Colonic mucosa (tissue), 4 donors: Measurements from ENCODE around the gene DTX1. TPM values are rescaled to one million over a fixed set of nuclear protein-coding genes. Genes with fewer than 3 reads are reported as not detected.
A peak's percentile ranks its signal among the peaks of the same experiment; 100 is the strongest.

Experiments
- DNase-seq: peaks from one replicate; pipeline ENCODE4 v3.0.0-alpha.2; 2020
- H3K27ac ChIP-seq: fragments of 200-600 bp; one replicate; pipeline ENCODE4 v1.8.0; 2021
- H3K27me3 ChIP-seq: fragments of 200-600 bp; one replicate; pipeline ENCODE4 v1.8.0; 2021
- H3K36me3 ChIP-seq: fragments of 200-600 bp; one replicate; pipeline ENCODE4 v1.8.0; 2021
- H3K4me1 ChIP-seq: fragments of 200-600 bp; one replicate; pipeline ENCODE4 v1.8.0; 2021; ENCODE audit warnings: mild to moderate bottlenecking
- H3K4me3 ChIP-seq: fragments of 200-600 bp; one replicate; pipeline ENCODE4 v1.8.0; 2021
- H3K9ac ChIP-seq, 2 donors: one replicate each; pipeline ENCODE4 v1.7.0; 2013; ENCODE audit warnings: control low read depth in 2 of 2, low read depth in 2 of 2, low read length in 2 of 2
- H3K9me3 ChIP-seq: fragments of 200-600 bp; one replicate; pipeline ENCODE4 v1.8.0; 2021
- intact Hi-C: fragments of 100-400 bp; cut with DNase I; formaldehyde crosslinking; loops from one replicate; pipeline ENCODE4 v1.14.1; 2022
- total RNA-seq, 2 donors: library from RNA; stranded (reverse); fragmentation: NEBNext Ultra II Directional in 1 of 2; extraction: Animal tissue kit (Norgen Biotek cat#: 25700) in 1 of 2; gene quantifications; one replicate each; pipeline ENCODE4 v1.2.1, GENCODE V29; 2021
- TF ChIP-seq, protein P1 (sequence below): fragments of 200-600 bp; IDR thresholded peaks from one replicate; pipeline ENCODE4 v1.8.0; 2022; ENCODE audit warnings: antibody characterized with exemption, mild to moderate bottlenecking
- donor health status: healthy.
- donor health status: DM: no; HTN: no; CAD: no.
- donor health status: DM: no; HTN: no; CAD: no.

The DTX1 gene
- total RNA-seq, 2 donors from 2014 or later = 0.82 to 1.3 TPM

GRCh38 chr12:113019025-113019424 lies 37.5 kb upstream of the DTX1 start:
- Histone ChIP-seq H3K27me3 (no peaks in the 10 kb centered on the region), H3K4me3 (no peak overlapping the region), H3K9me3 (no peaks in the 10 kb centered on the region), H3K36me3 (no peaks in the 10 kb centered on the region), H3K27ac (no peak overlapping the region), H3K4me1 (no peaks in the 10 kb centered on the region), H3K9ac (no peak overlapping the region)
- intact Hi-C loops = no loop called here
- TF ChIP-seq, protein P1, sequence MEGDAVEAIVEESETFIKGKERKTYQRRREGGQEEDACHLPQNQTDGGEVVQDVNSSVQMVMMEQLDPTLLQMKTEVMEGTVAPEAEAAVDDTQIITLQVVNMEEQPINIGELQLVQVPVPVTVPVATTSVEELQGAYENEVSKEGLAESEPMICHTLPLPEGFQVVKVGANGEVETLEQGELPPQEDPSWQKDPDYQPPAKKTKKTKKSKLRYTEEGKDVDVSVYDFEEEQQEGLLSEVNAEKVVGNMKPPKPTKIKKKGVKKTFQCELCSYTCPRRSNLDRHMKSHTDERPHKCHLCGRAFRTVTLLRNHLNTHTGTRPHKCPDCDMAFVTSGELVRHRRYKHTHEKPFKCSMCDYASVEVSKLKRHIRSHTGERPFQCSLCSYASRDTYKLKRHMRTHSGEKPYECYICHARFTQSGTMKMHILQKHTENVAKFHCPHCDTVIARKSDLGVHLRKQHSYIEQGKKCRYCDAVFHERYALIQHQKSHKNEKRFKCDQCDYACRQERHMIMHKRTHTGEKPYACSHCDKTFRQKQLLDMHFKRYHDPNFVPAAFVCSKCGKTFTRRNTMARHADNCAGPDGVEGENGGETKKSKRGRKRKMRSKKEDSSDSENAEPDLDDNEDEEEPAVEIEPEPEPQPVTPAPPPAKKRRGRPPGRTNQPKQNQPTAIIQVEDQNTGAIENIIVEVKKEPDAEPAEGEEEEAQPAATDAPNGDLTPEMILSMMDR = no peak
- DNase-seq = no peak

- H3K27me3 ChIP-seq = no peaks in the 10 kb centered on the region
- H3K4me3 ChIP-seq = no peak overlapping the region
- no peak overlapping the region for H3K9ac ChIP-seq
- no peak overlapping the region for H3K27ac ChIP-seq
- no peak for DNase-seq
- H3K9me3 ChIP-seq = no peaks in the 10 kb centered on the region
- TF ChIP-seq, protein P1 = no peak
- intact Hi-C loops = no loop called here
- no peaks in the 10 kb centered on the region for H3K36me3 ChIP-seq
- H3K4me1 ChIP-seq = no peaks in the 10 kb centered on the region
These were observed 35.0 kb upstream of the DTX1 start for GRCh38 chr12:113021500-113021899.

DNA sequence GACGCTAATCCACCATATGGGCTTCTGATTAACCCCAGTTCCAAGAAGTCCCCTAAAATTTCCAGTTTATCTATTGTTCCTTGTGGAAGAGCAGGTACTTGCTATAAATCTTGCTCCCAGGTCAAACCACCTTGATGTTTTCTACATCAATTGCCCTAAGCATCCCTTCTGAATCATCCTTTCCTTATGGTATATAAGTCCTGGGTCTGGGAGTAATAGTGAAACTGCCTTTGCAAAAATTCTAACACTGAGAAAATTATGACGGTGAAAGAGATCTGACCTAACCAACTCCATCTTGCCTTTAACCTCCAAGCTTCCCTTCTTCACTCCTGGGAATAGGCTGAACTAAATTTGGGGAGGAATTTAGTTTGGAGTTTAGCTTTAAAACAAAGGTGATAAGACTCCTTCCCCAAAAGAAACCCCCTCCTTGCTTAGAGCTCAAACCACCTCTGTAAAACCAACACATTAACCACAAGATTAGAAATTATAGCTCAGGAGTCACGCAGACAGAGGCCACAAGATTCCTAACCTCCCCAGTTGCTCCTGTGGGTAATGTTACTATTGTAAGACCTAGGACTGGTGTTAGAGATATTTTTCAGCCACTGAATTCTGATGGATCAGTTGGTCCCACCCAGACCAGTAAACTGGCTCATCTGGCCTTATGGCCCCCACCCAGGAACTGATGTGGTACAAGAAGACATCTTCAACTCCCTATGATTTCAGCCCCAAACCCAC lies 33.8 kb upstream of the DTX1 start:
- TF ChIP-seq, protein P1 = no peak
- no peak overlapping the region for H3K27ac ChIP-seq
- H3K4me3 ChIP-seq = no peak overlapping the region
- no peaks in the 10 kb centered on the region for H3K27me3 ChIP-seq
- no peaks in the 10 kb centered on the region for H3K9me3 ChIP-seq
- no peak for DNase-seq
- intact Hi-C loops = no loop called here
- H3K9ac ChIP-seq = no peak overlapping the region
- H3K36me3 ChIP-seq = no peaks in the 10 kb centered on the region
- no peaks in the 10 kb centered on the region for H3K4me1 ChIP-seq

DNA sequence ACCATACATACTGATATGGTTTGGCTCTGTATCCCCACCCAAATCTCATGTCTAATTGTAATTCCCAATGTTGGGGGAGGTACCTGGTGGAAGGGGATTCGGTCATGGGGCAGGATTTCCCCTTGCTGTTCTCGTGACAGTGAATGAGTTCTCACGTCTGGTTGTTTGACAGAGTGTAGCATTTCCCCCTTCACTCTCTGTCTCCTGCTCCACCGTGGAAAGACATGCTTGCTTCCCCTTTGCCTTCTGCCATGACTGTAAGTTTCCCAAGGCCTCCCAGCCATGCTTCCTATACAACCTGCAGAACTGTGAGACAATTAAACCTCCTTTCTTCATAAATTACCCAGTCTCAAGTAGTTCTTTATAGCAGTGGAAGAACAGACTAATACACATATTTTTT lies 28.8 kb upstream of the DTX1 start:
- no peak overlapping the region for H3K4me3 ChIP-seq
- H3K4me1 ChIP-seq = no peaks in the 10 kb centered on the region
- no peak overlapping the region for H3K27ac ChIP-seq
- no peaks in the 10 kb centered on the region for H3K9me3 ChIP-seq
- H3K27me3 ChIP-seq = peaks cover 4% of the 10 kb centered on the region
- H3K36me3 ChIP-seq = no peaks in the 10 kb centered on the region
- intact Hi-C loops = no loop called here
- no peak for DNase-seq
- no peak overlapping the region for H3K9ac ChIP-seq
- TF ChIP-seq, protein P1 = no peak

DNA sequence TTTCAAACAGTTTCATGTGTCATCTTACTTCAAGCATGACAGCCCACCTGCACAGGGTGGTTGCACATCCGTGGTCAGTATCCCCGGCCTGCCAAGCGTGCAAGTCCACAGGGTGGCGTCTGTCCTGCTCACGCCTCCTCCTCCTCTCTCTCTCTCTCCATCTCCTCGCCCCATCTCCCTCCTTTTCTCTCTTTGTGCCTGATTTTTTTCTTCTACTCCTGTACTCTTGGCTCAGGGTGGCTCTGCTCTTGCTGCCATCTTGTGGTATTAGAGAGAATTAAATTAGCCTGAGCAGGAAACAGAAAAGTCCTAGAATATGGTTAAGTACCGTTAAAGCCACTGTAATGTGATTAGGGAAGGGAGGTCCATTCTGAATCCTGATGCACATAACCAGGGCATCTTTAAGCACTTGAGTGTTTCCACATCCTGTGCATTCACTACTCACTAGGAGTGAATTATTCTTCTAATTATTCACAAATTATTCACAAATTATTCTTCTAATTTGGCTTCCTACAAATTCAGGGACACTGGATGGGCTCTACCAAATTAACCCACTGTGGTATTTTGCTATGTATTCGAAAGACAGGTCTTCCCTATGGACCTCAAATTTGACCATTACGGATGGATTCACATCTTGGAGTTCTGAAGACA lies 25.5 kb upstream of the DTX1 start:
- no peak for DNase-seq
- H3K36me3 ChIP-seq = no peaks in the 10 kb centered on the region
- no peak overlapping the region for H3K4me3 ChIP-seq
- no peaks in the 10 kb centered on the region for H3K9me3 ChIP-seq
- TF ChIP-seq, protein P1 = peak; percentile 71
- peaks cover 4% of the 10 kb centered on the region for H3K27me3 ChIP-seq
- intact Hi-C loops = loop anchor here (2.0 to 5.0 kb wide), 2 partner anchors 39 to 134 kb away; no protein-coding TSS in a partner anchor
- no peak overlapping the region for H3K27ac ChIP-seq
- H3K4me1 ChIP-seq = no peaks in the 10 kb centered on the region
- no peak overlapping the region for H3K9ac ChIP-seq
